Activated CD4-positive, alpha-beta T cell treated with anti-CD3 and anti-CD28 coated beads, Interleukin-2, amount 50 U/mL, for 16 hours (primary cell): ENCODE measurements around the gene PDLIM4.

Experiments used
- DNase-seq: peaks from one replicate; pipeline ENCODE4 v3.0.0-alpha.2; 2020

The PDLIM4 gene

DNA sequence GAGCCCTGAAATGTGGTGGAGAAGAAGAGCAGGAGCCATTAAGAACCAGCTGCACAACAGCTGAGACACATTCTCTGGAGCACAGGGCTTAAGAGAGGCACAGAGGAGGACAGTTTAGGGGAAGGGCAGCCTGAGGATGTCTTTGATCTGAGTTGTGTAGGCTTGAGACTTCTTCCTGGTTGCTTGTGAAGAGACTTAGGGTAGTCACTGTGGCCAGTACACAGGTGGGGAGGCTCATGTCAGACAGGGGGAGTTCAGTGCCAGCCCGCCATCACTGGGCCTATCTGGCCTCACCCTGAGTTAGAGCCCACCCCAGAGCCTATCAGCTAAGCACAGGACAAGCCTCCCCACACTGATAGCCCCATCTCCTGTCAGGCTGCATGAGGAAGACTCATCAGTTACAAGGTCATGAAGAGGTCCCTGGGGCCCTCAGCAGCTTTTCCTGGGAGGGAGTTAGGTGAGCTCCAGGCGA lies 56.5 kb downstream of the PDLIM4 start:
- no peak for DNase-seq

DNA sequence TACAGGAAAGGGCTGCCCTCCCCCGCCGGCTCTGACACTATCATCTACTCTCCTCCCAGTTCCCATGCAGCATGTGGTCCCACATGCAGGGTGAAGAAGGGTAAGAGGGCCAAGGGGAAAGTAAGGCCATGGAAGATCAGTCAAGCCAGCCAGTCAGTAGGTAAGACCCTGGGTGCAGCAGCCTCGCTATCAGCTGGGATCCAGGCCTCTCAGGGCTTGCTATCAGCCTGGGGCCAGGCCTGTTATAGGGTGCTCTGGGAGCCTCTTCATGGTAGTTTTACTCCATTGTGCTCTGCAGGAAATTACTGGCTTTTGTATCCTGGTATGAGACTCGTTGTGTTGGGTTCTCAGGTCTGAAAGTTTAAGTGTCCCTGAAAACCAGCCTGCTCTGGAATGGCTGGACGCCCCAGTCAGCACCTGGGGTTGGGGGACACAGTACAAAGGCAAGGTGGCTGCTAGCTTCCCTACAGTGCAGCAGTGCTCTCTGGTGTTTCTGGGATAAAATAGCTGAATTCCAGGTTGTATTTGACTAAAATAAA lies 58.1 kb downstream of the PDLIM4 start:
- DNase-seq, result no peak

DNA sequence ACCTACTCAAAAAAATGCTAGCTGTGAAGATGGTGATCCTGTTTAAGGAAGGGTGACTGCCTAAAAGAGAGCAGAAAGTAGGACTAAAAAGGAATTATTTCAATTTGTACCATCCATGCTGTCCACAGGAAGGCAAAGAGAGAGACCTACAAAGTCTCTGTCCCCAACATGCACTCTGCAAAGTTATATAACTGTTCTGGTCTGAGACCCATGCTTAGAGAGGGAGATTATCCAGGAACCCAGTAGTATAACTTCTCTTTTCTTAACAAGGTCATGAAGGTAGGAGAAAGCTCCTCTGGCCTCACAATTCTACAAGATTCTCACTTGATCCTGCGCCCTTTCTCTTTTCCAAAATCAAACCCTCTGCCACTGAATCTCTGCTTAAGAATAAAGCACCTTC lies 62.5 kb downstream of the PDLIM4 start:
- DNase-seq, result no peak

DNA sequence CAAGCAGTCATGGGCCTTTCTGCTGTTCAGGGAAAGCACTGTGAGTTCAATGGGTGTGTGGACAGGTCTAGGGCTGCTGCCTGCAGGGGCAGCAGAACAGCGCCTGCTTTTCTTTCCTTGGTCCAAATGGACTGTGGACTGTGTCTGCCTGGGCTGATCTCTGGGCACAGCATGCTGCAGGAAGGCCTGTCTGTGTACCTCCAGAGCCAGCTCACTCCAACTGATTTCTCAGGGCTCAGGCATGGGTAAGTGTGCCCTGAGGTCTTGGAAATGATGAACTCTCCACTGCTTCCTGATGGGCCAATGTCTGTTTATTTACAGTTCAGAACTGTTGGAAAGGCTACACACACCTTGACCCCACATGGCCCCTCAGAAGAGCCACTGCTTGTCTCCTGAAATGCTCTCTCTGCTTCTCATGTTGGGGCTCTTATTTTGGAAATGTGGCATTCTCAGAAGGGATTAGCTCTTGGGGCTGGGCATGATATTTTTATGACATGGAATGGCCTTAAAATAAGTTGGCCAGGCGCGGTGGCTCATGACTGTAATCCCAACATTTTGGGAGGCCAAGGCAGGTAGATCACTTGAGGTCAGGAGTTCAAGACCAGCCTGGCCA lies 63.7 kb downstream of the PDLIM4 start:
- DNase-seq, result no peak

DNA sequence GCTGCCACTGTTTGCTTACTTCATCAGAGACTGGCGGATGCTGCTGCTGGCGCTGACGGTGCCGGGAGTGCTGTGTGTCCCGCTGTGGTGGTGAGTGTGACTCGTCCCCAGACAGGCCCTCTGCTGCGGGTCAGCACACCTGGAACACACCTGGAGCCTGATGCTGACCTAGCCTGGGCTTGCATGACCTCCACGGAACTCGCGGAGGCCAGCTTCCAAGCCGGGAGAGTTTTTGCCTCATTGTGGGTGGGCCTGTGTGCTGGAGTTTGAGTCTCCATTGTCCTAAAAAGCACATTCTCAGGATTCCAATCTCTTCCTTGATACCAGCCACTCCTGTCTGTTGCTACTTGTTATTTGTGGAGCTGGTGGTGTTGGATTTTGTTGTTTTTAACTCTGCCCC lies 64.8 kb downstream of the PDLIM4 start:
- DNase-seq, result no peak
